C4-2B (cell line): ENCODE results near the gene DKC1.

Experiments
- H3K27ac ChIP-seq: fragments of 450-650 bp; 2 replicates; pipeline ENCODE4 v1.5.1; 2017
- CTCF ChIP-seq: fragments of 450-650 bp; conservative IDR thresholded peaks from 2 replicates; pipeline ENCODE4 v1.5.1; 2017; ENCODE audit warnings: mild to moderate bottlenecking
- ZFX ChIP-seq: fragments of 450-650 bp; IDR thresholded peaks from 2 replicates; pipeline ENCODE4 v1.6.1; 2017

DKC1 gene

DNA sequence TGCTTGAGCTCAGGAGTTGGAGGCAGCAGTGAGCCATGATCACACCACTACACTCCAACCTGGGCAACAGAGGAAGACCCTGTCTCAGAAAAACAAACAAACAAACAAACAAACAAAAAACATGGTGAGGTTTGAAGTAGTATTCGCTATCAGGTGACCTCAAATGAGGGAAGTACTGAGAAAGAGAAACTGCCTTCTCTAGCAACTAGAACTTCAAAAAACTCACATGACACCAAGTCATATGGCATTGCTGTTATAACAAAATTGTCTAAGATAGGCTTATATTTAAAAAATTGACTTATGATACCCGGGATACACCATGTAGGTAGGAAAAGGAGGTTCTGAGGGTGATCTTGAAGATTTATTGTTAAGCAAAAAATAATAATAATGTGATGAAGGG, 32.4 kb downstream of the DKC1 start:
- no peak for TF ChIP-seq ZFX
- TF ChIP-seq CTCF, result no peak

GRCh38 chrX:154797006-154797405, 34.3 kb downstream of the DKC1 start:
- no peak overlapping the region for H3K27ac ChIP-seq

More for the DNA sequence above, 32.4 kb downstream of the DKC1 start:
- H3K27ac ChIP-seq, result no peak overlapping the region

DNA sequence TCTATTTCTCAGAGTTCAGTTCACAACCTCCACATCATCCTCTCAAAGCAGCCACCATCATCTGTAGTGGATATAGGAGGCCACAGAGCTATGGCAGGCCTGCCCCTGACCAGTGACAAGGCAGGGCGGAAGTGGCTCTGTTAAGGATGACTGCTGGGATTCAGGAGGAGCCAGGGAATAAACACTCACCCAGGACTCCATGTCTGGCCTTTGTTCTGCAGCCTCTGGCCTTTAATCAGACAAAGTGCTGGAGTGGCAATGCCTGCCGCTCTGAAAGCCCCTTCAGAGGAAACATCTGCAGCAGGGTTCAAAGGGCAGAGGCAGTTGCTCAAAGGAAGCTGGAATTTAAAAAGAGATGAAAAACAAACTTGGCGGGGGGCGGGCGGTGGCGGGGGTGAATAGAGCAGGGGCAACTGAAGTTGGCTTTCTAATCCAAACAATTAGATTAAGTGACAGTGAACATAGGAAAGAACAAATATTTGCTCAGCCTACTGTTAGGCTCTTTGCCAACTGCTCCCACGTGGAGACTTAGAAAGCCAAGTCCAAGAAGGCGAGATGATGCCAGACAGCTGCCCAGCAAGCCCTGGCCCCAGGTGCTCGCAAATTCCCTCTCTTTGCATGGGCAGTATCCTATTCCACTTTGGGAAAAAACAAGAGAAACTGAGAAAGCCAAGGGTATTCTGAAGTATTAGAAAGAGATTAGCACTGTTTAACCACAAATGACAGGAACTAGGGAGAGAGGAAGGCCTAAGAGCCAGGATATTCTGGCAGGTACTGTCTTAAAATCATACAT, 37.1 kb downstream of the DKC1 start:
- no peak for TF ChIP-seq ZFX
- peak overlapping the region; percentile 50 for H3K27ac ChIP-seq

More at GRCh38 chrX:154797006-154797405, 34.3 kb downstream of the DKC1 start:
- TF ChIP-seq ZFX, result no peak

- H3K27ac ChIP-seq, result peak overlapping the region; percentile 50; the same call in 1 of the 2 replicates
- TF ChIP-seq CTCF, result no peak
- no peak for TF ChIP-seq ZFX
Measured at GRCh38 chrX:154800478-154801210, 38.0 kb downstream of the DKC1 start.

DNA sequence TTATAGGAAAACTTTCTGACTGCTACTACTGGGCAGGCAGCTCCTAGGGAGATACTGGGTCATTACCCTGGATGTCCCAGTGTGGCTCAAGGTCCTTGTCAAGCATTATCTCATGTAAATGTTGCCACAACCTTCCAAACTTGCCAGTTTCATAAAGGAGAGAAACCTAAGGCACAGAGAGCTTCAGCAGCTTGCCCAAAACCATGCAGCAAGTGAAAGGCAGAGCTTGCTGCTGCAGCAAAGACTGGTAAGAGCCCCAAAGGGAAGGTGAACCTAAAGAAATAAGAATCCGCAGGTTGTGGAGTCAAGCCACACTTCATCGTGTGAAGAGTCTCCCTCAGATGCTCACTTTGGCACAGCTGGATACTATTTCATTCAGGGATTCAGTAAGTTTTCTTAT, 40.3 kb downstream of the DKC1 start:
- H3K27ac ChIP-seq, result no peak overlapping the region
- no peak for TF ChIP-seq ZFX
- TF ChIP-seq CTCF, result no peak

DNA sequence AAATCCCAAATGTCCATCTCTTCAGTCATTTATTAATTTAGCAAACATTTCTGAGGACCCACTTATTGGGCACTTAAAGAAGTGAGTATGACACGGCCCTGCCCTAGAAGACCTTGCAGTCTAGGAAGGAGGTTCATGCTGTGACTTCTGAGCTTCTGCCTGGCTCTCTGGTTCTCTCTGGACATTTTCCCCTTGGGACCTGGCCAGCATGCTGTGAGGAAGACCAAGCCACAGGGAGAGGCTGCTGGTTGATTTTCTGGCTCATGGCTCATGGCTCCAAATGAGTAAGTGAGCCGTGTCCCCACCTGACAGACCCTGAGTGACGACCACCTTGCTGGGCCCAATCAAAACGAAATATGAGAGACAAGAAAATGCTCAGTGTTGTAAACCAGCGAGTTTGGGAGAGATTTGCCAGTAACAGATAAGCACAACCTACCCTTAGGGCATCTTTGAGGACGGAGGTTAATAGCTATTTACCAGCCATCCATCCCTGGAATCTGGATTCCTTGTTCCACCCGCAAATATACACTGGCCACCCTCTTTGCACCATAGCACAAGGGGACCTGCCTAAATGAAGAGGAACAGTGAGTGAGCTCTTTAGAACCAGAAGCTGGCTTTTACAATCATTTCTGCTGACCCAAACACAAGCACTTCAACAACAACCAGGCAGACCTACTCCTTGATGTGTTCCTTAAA, 41.7 kb downstream of the DKC1 start:
- H3K27ac ChIP-seq, result no peak overlapping the region
- TF ChIP-seq CTCF (no peak), ZFX (no peak)

- H3K27ac ChIP-seq, result no peak within 1 kb of the TSS
- no peak for TF ChIP-seq CTCF
- no peak for TF ChIP-seq ZFX
Measured at GRCh38 chrX:154804957-154805695, 42.5 kb downstream of the DKC1 start, which contains the start of gene MPP1. Gene MPP1, minus strand, starts transcription at chrX:154805485. Its CDS starts 112 bp downstream, at chrX:154805373.
